GM19455 (cell line): ENCODE results near the gene PAXX.

Source experiments
- ATAC-seq: cut with Tn5 transposase; IDR thresholded peaks from one replicate; pipeline ENCODE4 v1.9.1; 2021; ENCODE audit not compliant: unreplicated experiment

PAXX gene

DNA sequence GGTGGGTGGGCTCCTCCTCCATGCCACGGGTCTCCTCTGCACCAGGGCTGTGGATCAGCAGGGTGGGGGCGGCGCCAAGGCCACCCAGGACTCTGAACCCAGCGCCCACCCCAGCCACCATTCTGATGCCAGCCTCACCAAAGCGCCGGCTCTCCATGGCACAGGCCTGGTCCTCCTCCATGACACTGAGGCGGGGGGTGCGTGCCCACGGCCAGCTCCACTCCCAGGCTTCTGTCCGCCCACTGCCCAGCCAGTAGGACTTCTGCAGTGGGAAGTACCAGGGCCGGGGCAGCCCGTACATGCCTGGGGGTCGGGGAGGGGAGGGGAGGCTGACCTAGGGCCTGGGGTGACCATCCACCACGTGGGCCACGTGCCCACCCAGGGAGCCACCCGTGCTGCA, 24.2 kb downstream of the PAXX start:
- ATAC-seq: no peak

DNA sequence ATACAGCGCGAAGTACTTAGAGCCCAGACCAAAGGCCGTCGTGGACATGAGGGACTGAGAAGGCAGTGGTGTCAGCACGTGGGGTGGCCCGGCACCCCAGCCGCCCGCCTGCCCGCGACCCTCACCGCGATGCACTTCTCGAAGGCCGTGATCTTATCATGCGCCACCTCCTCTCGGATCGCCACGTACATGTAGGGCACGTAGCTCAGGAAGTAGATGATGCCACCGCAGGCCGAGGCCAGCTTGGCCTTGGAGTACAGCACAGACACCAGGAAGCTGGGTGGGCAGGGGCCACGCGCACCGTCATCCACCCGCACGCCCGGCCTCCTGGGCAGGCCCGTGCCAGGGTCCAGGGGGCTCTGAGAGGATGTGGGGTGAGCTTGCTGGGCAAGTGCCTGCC, 24.8 kb downstream of the PAXX start:
- ATAC-seq: no peak

DNA sequence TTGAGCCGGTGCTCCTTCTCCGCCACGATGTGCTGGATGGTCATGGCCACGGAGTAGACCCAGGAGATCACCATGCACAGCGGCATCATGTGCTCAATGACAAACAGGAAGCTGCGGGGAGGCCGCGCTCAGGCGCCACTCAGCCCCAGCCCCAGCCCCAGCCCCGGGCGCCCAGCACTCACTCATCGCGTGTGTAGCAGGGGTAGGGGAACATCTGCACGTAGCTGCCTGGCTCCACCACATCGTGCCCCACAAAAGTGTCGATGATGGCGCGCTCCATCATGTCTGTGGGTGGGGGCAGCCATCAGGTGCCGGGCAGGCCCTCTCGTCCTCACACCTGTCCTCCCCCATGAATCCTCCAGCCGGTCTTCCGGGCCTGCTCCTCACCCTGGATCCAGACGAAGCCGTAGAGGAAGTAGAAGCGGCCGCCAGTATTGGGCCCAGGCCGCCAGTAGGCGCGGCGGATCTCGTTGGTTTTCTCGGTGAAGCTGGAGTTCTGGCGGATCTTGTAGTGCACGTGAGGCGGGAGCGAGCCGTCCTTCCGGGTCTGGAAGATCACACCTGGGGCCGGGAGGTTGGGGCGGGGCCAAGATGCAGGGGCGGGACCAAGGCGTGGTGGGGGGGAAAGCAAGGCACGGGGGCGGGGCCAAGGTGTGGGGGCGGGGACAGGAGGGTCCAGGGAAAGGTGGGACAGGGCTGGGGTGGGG, 25.7 kb downstream of the PAXX start:
- ATAC-seq: no peak

DNA sequence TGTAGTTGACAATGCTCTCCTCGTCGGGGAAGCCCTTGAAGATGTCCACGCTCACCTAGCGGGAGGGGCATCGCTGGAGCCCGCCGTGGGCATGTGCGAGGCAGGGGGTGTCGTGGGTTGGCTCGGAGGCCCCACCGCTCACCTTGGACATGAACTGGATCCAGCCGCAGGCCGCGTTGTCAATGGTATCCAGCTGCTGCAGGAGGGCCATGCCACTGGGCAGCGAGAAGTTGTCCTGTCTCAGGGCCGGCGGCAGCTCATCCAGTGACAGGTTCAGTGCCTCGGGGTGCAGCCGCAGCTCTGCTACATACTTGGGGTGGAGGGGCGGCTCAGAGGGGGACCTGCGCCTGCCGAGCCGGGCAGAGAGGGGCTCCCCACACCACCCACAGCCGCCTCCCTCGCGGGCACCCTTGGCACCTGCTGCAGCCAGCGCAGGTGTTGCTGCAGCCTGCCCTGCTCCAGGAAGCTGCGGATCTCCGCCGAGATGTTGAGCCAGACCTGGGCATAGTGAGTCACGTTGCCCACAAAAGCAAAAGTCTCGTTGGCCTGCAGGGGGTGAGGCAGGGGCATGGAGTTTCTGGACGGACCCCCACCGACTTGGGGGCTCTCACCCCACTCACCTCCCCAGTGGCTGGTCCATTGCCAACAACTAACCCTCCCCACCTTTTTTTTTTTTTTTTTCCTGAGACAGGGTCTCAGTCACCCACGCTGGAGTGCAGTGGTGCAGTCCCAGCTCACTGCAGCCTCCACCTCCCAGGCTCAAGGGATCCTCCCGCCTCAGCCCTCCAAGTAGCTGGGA, 26.7 kb downstream of the PAXX start:
- ATAC-seq: no peak

DNA sequence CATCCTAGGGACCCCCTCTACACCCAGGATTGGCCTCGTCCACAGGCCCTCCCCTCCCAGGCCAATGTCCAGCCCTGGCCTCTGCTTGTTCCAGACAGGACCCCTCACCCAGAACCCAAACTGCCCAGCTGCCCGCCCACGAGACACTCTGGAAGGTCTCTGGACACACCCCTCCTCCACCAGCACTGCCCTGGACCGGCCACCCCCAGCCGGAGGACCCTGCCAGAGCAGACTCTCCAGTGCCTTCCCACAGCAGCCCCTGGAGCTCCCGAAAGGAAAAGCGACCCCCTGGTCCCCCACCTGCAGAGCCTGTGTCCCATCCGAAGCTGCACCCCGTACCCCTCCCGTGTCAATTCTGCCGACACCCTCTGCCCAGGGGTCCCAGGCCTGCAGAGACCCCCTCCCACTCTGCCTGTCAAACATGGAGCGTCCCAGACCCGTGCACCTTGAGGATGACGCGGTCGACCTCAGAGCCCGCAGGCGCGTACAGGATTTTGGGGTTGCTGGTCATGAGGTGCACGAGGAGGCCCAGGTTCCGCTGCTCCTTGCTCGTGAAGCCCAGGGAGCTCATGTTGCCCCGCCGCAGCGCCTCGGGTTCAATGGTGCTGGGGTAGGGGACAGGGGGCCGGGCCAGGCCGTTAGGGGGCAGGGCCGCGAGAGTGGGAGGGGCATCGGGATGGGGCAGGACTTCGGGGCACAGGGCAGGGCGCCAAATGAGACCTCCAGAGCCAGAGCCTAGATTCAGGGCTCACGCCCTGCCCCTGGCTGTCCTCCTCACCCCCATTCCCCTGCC, 27.9 kb downstream of the PAXX start:
- no peak for ATAC-seq

DNA sequence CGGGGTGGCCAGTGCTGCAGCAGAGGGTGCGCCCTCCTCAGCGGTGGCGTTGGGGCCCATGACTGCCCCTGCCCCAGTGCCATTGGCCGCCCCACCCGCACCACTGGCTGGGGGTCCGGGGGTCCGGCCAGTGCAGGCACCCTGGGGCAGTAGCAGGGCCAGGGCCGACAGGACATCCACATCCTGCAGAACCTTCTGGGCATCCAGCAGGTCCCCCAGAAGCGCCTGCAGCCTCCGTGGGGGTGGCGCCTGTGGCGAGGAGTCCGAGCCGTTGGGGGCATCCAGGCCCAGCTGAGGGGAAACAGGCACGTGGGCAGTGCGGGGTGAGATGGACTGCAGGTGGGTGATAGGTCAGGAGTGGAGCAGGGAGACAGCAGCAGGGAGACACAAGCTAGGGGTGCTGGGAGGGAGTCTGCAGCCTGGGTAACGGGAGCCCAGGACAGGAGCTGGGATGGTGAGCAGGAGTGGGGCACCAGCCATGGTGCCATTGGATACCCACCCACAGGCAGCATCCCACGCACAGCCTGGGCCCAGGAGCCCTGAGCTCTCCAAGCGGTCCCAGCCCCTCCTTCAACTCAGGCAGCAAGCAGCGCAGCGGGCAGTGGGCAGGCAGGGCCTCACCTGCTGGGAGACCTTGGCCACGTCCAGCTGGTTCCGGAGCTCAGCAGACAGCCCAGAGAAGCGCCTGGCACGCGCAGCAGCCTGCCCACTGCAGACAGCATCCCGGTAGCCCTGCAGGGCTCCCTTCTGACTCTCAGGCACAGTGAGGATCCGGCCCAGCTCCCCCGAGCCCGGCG, 28.7 kb downstream of the PAXX start:
- no peak for ATAC-seq

DNA sequence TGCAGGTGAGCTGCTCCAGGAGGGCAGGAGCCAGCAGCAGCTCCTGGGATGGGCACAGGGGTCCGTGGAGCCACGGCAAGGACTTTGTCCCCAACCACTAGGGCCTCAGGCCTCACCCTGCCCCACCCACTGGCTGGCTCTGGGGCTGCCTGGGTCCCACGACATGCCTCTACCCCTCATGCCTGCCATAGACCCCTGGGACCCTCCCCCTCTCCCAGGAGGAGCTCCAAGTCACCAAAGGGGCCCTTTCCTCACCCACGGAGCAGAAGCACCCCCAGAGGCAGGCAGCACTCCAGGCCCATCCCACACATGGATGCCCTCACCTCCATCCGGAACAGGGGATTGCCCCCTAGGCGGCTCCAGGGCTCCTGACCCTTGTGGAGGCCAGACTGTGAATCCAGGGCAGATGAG, 29.4 kb downstream of the PAXX start:
- ATAC-seq: no peak

DNA sequence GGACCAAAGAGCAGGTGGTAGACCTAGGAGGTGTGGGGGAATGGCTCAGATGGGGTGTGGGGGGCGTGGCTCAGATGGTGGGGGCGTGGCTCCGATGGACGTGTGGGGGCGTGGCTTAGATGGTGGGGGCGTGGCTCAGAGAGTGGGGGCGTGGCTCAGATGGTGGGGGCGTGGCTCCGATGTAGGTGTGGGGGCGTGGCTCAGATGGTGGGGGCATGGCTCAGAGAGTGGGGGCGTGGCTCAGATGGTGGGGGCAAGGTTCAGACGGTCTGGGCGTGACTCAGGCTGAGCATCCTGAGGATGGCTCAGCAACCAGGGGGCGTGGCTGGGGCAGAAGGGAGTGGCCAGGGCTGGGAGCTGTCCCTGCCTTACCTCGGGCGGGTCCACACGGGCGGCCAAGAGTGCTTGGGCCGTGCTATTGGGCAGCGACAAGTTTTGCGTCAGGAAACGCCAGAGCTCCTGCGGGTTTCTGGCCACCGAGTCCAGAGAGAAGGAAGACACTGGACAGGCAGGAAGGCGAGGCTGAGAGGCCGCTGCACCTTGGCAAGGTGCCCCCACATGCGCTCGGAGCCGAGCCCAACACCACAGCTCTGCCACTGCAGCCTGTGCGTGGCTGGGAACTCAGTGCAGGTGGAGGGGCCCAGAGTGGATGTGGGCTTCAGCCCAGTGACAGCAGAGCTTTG, 29.9 kb downstream of the PAXX start:
- no peak for ATAC-seq

DNA sequence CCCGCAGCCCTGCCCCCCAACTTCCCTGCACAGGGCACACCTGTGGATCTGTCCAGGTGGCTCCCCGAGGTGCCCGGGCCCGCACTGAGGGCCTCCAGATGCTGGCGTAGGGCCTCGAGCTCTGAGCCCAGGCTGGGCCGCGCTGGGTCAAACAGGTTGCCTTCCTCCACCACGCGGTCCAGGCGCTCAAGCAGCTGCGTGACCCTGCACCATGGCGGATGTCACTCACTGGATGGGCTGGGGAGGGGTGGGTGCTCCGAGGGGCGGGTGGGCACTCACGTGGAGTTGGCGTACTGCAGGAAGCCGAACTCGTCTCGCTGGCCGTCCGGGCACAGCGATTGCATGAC, 30.4 kb downstream of the PAXX start:
- ATAC-seq: no peak

DNA sequence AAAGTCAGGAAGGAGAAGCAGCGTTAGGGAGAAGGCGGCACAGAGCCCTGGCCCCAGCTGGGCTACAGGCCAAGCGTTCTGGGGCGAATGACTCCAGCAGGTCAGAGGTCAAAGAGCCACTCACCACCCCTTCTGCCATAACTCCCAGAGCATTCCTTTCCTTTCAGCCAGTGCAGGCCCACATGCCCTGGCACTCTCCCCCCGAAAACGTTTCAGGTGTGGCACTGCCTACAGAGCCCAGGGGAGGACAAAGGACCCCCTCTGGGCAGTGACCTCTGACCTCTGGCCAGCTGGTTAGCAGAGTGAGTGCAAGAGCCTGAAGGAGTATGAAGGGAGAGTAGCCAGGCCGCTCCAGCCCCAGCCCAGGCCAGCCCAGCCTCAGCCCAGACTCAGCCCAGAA, 30.9 kb downstream of the PAXX start:
- no peak for ATAC-seq

DNA sequence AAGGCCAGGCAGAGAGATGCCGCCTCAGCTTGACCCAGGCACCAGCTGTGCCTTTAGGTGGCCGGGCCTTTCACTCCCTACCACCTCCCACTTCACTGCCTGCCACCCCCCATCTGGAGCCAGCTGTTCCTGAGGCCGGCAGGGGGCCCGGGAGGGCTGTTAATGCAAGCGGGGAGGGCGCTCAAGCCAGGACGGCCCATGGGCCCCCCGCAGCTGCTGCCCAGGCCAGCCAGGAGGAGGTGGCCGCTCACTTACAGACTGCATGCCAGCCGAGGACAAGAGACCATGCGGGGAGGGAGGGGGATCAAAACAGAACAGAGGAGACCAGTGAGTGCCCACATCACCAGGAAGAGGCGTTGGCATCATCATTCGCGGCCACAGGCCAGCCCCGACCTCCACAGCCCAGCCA, 31.4 kb downstream of the PAXX start:
- ATAC-seq: no peak

DNA sequence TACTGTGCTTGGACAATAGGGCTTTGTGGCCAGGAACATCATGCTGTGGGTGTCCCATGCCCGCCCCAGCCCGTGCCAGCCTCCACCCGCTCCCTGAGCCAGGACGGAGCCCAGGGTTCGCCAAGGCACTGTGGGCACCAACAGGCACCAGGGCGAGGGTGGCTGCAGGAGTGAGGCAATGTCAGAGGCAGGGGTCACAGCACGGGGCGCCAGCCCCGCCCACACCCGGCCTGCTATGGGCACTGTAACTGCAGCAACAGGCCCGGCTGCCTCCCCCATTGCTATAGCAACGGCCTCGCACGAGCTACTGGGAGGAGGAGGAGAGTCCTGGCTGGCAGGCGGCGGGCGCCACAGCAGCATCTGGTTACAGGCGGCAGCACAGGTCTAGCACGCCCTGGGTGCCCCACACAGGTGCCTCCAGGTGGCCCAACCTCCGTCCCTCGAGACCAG, 33.3 kb downstream of the PAXX start:
- no peak for ATAC-seq

DNA sequence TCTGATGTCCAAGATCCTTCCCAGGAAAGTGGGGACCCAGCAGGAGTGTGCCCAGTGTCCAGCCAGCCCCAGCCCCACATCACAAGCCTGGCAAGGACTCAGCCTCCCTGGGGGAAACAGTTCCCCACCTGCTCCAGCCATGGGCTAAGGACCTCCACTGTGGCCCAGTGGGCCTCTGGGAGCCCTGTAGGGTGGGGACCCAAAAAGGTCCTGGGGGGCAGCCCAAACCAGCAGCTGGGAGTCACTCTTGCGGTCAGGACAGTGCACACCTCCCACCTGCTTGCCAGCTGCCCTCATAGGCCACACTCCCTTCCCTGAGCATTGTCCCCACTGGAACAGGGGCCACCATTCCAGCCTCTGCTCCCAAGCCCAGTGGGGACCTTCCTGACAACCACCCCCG, 34.2 kb downstream of the PAXX start:
- no peak for ATAC-seq

DNA sequence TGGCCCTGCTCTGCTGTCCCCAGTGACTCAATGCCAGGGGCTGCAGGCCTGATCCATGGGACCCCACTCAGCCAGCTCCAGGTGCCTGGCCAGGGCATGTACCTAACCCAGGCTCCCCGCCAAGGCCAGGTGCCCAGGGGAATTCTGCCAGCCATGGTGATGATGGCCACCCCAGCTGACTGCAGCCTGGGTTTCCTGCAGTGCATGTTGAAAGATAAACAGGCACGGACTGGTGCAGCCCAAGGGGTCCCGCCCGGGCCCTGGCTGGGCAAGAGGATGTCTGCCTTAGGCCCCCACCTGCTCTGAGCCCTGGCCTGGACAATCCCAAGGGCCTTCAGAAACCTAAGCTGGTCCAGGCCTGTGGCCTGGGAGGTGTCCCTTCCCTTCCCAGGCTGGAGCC, 34.6 kb downstream of the PAXX start:
- no peak for ATAC-seq

DNA sequence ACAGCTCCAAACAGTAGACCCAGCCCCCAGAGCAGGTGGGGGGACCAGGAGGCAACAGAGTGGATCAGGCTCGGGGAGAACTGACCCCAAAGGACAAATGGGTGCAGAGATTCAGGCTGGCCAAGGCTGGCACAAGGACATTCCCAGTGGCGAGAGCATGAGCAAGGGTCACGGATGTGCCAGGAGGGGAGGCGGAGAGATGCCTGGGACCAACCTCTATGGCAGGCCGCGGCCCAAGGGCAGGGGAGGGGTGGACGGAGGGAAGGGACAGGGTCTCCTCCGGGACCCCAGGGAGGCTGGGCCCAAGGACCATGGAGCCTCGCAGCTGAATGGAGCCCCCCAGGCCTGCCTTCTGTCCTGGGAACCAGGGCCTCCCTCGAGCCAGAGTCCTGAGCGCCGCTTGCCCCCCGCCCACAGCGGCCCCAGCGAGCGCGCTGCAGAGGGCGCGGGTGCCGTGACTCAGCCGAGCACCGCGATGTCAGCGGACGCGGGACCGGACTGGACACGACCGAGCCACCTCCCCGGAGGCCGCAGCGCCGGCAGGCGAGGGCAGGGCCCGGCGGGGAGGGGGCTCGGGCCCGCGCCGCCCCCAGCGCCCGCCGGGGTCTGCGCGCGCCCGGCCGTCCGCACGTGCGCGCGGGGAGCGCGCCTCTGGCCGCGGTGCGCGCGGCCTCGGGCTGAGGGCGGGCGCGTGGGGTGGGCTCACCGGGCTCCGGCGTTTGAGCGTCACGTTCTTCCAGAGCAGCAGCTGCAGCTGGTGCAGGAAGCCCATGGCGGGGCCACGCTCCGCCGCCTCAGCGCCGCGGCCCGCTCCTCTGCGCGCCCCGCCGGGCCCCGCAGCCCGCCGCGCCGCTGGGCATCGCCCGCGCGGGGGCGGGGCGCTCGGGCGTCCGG, 35.4 kb downstream of the PAXX start, which contains the start of gene ABCA2:
TSS of gene ABCA2 (minus strand) at position 869 of the 894 bp plus-strand sequence. CDS start at position 772, 97 bp downstream.
- no peak for ATAC-seq

DNA sequence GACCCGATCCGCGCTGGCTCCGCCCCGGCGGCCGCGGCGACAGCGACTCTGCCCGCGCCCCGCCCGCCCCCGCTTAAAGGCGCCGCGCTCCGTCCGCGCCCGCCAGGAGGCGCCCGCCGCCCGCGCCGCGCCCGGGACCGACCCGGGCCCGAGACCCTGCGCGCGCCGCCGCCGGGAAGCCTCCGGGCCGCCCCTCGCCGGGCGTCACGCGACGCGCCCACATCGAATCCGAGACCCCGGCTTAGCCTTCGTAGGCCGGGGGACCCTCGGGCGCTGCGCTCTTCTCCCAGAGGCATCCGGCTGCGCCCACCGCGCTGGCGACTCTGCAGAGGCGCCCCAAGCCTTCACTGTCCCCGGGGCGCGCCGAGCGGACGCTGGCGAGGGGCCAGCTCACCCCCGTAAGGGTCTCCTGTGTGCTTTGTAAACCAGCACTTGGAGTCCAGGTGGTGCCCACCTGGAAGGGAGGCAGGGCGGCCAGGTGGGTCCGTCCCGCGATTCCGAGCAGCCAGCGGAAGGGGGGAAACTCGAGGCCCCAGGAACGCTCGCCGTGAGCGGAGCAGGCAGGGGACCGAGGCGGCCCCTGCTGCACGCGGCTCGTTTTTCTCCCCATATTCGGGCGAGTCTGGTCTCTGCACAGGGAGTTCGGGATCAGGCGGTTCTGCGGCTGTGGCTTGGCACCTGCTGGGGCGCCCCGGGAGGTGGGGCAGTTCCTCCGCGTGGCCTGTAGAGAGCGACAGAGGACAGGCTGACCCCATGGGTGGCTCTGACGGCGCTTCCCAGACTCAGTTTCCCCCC, 36.2 kb downstream of the PAXX start:
- ATAC-seq: no peak

DNA sequence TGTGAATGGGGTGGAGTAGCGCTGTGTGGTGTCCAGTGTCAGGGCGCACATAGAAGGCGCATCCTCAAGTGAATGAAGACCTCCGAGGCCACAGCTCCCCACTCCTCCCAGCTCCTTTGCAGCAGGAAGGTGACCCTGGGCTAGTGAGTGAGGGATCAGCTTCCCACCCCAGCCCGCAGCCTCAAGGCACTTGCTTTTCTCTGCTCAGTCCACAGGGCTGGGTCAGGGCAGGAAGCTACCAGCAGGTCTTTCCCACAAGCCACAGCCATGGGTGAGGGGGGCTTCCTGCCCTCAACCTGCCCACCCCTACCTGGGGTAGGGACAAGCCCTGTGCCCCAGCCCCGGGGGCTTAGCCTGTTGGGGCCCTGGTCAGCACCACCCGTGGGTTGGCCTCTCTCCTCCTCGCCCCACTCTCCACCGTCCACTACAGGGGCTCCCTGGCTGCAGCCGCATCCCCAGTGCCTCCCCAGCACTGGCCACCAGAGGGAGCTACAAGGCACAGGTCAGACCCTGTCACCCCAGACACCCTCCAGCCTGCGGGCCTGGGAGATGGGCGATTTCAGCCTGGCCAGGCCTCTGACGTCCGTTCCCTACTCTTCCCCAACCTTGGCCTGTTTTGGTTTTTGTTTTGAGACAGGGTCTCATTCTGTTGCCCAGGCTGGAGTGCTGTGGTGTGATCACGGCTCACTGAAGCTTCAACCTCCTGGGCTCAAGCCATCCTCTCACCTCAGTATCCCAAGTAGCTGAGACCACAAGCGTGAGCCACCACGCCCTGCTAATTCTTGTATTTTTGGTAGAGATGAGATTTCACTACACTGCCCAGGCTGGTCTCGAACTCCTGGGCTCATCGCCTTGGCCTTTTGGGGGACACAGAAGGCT, 37.1 kb downstream of the PAXX start:
- no peak for ATAC-seq

DNA sequence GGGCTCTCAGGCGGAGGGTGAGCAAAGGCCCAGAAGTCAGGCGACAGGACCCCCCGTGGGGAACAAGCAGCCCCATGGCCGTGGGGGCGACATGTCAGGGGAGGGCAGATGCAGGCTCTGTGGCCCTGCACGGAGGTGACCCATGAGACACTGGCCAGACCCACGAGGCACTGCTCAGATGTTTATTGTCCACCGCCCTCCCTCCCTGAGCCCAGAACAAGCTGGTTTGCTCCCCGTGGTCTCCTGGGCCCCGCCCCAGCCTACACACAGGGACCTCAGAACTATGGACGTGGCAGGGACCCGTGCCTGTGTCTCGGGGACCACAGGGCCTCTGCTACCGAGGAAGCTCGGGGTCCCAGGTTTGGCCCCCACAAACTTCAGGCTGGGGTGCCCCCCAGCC, 37.8 kb downstream of the PAXX start:
- ATAC-seq: no peak
